Osteoblast (primary cell): ENCODE measurements around the gene SH2D5. TPM values are rescaled to one million over a fixed set of nuclear protein-coding genes. Genes with fewer than 3 reads are reported as not detected.

Experiments
- DNase-seq: peaks from one replicate; pipeline ENCODE4 v3.0.0; 2011; ENCODE audit warnings: low spot score, mixed read lengths; ENCODE audit not compliant: insufficient read length; ENCODE audit errors: missing footprints
- H2AFZ ChIP-seq: 2 replicates; pipeline ENCODE4 v1.6.0; 2011; ENCODE audit warnings: mild to moderate bottlenecking, low read length
- H3K27ac ChIP-seq: 2 replicates; pipeline ENCODE4 v1.5.1; 2011; ENCODE audit warnings: mild to moderate bottlenecking, low read depth, low read length, moderate library complexity
- H3K27me3 ChIP-seq: 2 replicates; pipeline ENCODE4 v1.6.0; 2012; ENCODE audit warnings: mild to moderate bottlenecking, control low read depth, inconsistent platforms, low read length, moderate library complexity; ENCODE audit not compliant: insufficient read depth
- H3K36me3 ChIP-seq: 2 replicates; pipeline ENCODE4 v1.5.1; 2011; ENCODE audit warnings: mild to moderate bottlenecking, low read length, control low read depth, moderate library complexity; ENCODE audit not compliant: insufficient read depth
- H3K4me1 ChIP-seq: 2 replicates; pipeline ENCODE4 v1.5.1; 2011; ENCODE audit warnings: mild to moderate bottlenecking, low read length, control low read depth, moderate library complexity; ENCODE audit not compliant: insufficient read depth
- H3K4me2 ChIP-seq: 2 replicates; pipeline ENCODE4 v1.6.0; 2011; ENCODE audit warnings: mild to moderate bottlenecking, low read length; ENCODE audit not compliant: insufficient read depth
- H3K4me3 ChIP-seq: fragments of 200-600 bp; sonication (generic); 3 replicates; pipeline ENCODE4 v1.5.1; 2012; ENCODE audit warnings: mild to moderate bottlenecking, low read length, inconsistent platforms; ENCODE audit not compliant: insufficient read depth
- H3K79me2 ChIP-seq: 2 replicates; pipeline ENCODE4 v1.6.0; 2012; ENCODE audit warnings: mild to moderate bottlenecking, low read length, control low read depth, inconsistent platforms; ENCODE audit not compliant: insufficient read depth
- H3K9me3 ChIP-seq: 2 replicates; pipeline ENCODE4 v1.5.1; 2011; ENCODE audit warnings: low read depth, low read length, control low read depth
- H4K20me1 ChIP-seq: 2 replicates; pipeline ENCODE4 v1.6.0; 2012; ENCODE audit warnings: mild to moderate bottlenecking, low read length, control low read depth; ENCODE audit not compliant: insufficient read depth
- CTCF ChIP-seq: IDR thresholded peaks from 2 replicates; pipeline ENCODE4 v1.5.1; 2011; ENCODE audit warnings: mild to moderate bottlenecking, low read depth, low read length, moderate library complexity; ENCODE audit errors: extremely low read depth
- total RNA-seq: library from RNA; depleted of rRNA; stranded (reverse); fragments of >200 nt; gene quantifications from 2 replicates; pipeline ENCODE4 v1.2.3, GENCODE V29; 2012

The SH2D5 gene
- total RNA-seq, 1 donor: 1.4 TPM

GRCh38 chr1:20672265-20672632, 60.3 kb downstream of the SH2D5 start:
- Histone ChIP-seq H3K27ac (no peak overlapping the region), H3K36me3 (no peaks in the 10 kb centered on the region), H4K20me1 (no peaks in the 10 kb centered on the region), H3K4me2 (no peak overlapping the region), H2AFZ (no peak overlapping the region), H3K4me3 (no peak overlapping the region), H3K79me2 (no peaks in the 10 kb centered on the region), H3K27me3 (no peaks in the 10 kb centered on the region), H3K9me3 (no peaks in the 10 kb centered on the region), H3K4me1 (no peaks in the 10 kb centered on the region)
- no peak for DNase-seq
- TF ChIP-seq CTCF: no peak

- Histone ChIP-seq H2AFZ (no peak overlapping the region), H3K4me2 (no peak overlapping the region), H4K20me1 (no peaks in the 10 kb centered on the region), H3K9me3 (no peaks in the 10 kb centered on the region), H3K36me3 (no peaks in the 10 kb centered on the region), H3K27ac (no peak overlapping the region), H3K27me3 (no peaks in the 10 kb centered on the region), H3K79me2 (no peaks in the 10 kb centered on the region), H3K4me3 (no peak overlapping the region), H3K4me1 (no peaks in the 10 kb centered on the region)
- no peak for TF ChIP-seq CTCF
- no peak for DNase-seq
These were observed 61.6 kb downstream of the SH2D5 start for GRCh38 chr1:20670936-20671335.

Other genes with a start within 250 kb of the SH2D5 start
- 0.36 and 1.5 TPM in 2 replicates for gene CAMK2N1, start 246.5 kb downstream of the SH2D5 start, total RNA-seq
- 31.8 and 37.3 TPM in 2 replicates for gene MUL1, start 224.6 kb downstream of the SH2D5 start, total RNA-seq
- under 0.01 TPM in 1 of 2 replicates, not detected in the other for gene FAM43B, start 180.1 kb downstream of the SH2D5 start, total RNA-seq
- 0.59 and 1.1 TPM in 2 replicates for gene CDA, start 143.6 kb downstream of the SH2D5 start, total RNA-seq
- gene PINK1, start 99.2 kb downstream of the SH2D5 start, total RNA-seq: 73.1 and 79.3 TPM in 2 replicates
- gene DDOST, start 71.3 kb downstream of the SH2D5 start, total RNA-seq: 291 and 293 TPM in 2 replicates
- gene KIF17, start 14.7 kb downstream of the SH2D5 start, total RNA-seq: 0.29 and 0.36 TPM in 2 replicates
- gene HP1BP3, start 54.6 kb upstream of the SH2D5 start, total RNA-seq: 249 and 267 TPM in 2 replicates